Fibroblast of skin of abdomen (primary cell): ENCODE results near the gene AKT3.
A peak's percentile ranks its signal among the peaks of the same experiment; 100 is the strongest.
"Not testable (repeated sequence)": the region's sequence is repeated elsewhere in the genome, so short reads cannot be mapped to it uniquely, and the experiment has no call there.

ENCODE experiments used
- DNase-seq: peaks from one replicate; pipeline ENCODE4 v3.0.0-alpha.2; 2013

The AKT3 gene

DNA sequence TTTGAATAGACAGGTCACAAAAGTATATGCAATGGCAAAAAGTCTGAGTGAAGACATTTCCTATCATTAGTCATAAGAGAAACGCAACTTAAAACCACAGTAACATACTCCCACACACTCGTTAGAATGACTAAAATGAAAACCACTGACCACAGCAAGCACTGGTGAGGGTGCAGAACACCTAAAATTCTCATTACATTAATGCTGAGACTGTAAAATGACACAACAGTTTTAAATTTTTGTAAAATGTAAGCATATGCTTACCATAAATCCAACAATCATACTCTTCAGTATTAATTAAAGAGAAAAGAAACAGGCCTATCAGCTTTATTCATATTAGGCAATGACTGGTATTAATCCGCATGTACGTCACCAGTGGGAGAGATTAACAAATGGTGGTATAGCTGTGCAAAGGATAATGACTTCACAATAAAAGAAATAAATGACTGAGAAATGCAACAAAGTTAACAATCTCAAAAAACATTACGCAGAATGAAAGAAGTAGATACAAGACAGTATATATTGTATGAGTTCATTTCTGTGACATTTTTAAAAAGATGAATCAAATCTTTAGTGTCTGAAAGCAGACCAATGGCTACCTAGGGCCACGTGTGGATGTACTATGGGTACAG, 253.5 kb downstream of the AKT3 start:
- peak; percentile 98 for DNase-seq

DNA sequence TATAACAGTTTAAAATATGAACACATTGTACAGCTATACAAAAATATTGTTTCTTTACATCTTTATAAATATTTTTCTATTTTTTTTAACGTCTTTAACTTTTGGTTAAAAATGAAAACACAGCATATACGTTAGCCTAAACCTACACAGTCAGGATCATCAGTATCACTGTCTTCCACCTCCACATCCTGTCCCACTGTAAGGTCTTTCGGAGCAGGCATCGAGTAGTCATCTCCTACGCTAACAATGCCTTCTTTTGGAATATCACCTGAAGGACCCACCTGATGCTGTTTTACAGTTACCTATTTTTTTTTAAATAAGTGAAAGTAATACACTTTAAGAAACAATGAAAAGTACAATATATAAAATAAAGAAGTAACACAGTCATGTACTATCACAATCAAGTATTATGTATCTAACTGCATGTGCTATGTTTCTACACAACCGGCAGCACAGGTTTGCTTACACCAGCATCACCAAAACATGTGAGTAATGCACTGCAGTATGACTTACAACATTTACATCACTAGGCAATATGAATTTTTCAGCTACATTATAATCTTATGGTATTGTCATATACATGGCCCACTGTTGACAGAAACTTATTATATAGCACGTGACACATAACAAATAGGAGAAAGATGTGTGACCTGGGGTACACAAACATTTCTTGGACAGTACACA, 254.4 kb downstream of the AKT3 start:
- DNase-seq, result no peak

DNA sequence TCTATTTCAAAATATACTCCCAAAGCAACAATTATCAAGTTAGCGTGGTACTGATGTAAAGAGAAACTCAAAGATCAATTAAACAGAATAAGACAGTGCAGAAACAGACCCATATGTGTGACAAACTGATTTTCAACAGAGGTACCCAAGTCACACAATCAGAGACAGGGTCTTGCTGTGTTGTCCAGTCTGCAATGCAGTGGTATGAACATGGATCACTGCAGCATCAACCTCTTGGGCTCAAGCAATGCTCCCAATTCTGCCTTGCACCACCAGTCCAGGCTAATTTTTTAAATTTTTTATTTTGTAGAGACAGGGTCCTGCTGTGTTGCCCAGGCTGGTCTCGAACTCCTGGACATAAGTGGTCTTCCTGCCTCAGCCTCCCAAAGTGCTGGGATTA, 255.6 kb downstream of the AKT3 start:
- DNase-seq, result no peak

DNA sequence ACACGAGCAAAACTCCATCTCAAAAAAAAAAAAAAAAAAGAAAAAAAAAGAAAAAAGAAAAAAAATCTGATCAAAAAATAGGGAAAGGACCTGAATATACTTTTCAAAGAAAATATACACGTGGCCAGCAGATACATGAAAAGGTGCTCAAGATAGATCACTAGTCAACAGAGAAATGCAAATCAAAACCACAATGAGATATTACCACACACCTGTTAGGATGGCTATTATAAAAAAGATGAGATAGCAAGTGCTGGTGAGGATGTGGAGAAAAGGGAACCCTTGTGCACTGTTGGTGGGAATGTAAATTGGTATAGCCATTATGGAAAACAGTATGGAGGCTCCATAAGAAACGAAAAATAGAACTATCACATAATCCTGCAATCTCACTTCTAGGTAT, 260.8 kb downstream of the AKT3 start:
- DNase-seq, result not testable (repeated sequence)

DNA sequence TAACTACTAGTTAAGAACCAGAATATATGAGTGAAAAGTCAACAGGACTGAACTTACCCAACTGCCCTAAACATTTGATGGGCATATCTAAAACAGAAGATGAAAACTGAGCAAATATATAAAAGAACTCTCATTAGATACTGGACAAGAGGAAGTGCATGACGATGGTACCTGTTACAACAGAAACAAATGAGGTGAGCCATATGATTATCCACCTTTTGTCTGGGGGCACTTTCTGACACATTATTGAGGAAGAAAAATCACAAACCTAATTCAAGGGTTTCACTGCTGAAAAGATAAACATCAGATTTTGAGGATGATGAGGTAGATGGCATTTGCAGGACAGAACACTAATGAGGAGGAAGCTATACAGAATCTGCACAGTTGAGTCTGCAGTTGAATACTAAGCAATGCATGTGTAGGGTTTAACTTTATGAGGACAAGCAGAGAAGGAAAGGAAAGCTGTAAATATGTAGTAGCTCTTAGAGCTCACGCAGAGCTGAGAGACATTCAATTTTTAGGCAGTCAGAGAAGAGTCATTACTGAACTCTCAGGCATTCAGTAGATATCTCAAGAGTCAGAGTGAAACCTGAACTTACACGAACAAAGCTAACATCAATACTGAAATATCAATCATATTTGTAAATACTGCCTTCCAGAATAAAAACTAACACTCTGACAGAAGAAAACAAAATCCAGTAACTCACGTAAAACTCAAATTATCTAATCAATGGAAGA, 262.1 kb downstream of the AKT3 start:
- DNase-seq, result no peak

DNA sequence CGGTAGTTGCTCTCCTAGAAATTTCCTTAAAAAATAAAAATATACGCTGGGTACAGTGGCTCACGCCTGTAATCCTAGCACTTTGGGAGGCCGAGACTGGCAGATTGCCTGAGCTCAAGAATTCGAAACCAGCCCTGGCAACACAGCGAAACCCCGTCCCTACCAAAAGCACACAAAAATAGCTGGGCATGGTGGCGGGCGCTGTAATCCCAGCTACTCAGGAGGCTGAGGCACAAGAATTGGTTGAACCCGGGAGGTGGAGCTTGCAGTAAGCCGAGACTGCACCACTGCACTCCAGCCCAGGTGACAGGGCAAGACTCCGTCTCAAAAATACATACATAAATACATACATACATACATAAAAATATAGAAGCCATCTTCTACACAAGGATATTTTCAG, 262.8 kb downstream of the AKT3 start:
- DNase-seq, result no peak

DNA sequence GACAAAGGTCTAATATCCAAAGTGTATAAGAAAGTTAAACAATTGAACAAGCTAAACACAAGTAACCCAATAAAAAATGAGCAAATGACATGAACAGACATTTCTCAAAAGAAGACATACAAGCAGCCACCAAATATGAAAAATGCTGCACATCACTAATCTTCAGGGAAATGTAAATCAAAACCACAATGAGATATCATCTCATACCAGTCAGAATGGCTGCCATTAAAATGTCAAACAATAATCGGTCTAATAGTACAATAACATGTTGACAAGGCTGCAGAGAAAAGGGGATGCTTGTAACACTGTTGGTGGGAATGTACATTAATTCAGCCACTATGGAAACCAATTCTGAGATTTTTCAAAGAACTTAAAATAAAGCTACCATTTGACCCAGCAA, 264.1 kb downstream of the AKT3 start:
- DNase-seq, result no peak

DNA sequence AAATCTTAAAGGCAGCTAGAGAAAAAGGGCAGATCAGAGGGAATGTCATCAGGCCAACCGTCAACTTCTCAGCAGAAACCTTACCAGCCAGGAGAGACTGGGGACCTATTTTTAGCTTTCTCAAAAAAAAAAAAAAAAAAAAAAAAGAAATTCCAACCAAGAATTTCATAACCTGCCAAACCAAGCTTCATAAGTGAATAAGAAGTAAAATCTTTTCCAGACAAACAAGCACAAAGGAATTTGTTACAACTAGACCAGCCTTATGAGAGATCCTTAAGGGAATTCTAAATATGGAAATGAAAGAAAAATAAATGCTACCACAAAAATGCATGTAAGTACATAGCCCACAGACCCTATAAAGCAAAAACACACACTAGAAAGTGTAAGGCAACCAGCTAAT, 267.7 kb downstream of the AKT3 start:
- peak; percentile 61 for DNase-seq

DNA sequence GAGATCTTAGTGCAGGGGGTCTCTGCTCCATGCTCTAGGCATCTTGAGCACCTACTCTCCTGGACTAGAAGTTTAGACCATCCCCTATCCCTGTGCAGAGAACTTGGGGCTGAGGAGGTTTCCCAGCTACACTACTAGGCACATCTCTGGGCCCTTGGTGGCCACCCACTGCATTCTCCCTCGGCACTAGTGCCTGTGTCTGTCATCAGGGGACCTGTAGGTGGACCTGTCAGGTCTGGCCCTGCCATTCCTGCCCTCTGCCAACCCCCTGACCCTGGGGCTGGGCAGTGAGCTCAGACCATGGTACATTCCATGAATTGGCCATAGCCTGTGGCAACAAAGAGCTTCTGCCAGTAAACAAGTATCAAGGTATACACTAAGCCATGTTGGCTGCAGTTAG, 269.1 kb downstream of the AKT3 start:
- DNase-seq, result no peak

DNA sequence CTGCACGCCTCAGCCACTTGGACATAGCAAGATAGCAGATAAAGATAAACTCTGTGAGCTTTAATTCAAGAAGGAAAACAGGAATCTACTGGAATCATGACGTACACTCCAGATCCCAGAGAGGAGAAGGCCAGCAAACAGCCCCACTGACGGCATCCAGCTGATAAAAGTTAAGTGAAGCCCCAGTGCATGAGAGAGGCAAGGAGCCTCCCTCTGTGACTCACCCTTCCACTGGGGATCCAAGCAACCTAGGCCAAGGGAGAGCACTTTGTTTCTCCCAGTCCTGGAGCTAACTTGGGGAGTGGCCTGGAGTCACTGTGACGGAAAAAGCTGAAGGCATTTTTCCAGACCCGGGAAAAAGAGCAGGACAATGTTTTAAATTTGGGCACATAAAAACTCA, 270.0 kb downstream of the AKT3 start:
- DNase-seq, result no peak

DNA sequence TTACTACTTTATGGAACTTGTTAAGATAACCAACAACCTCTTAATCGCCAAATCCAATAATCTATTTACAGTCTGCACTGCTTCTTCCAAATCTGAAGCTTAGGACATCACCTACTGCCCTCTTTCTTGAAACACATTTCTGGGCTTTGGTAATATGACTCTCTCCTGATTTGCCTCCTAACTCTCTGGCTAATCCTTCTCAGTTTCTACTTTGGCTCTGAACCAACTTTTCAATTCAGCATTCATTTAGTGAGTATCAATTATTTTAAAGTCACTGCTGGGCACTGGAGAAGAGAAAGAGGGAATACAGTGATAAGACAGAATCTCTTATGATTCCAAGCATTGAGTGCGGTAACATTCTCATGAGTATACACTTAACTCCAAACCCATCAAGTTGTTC, 275.0 kb downstream of the AKT3 start:
- peak; percentile 13 for DNase-seq

DNA sequence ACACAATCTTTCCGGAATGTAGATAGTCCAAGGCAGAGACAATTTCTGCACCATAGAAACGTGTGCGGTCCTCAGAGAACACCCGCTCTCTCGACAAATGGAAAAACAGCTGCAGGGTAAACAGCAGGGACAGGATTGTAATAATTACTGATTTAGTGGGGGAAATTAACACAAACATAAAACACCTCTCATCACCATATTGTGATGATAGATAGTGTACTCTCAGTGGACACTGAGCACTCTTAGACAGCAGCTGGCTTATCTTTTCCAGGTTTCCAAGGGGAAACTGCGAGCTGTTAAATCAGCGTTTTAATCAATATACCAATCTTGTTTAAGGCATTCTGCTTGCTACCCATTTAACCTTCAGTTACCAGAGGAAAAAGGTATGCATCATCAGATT, 277.1 kb downstream of the AKT3 start:
- no peak for DNase-seq

DNA sequence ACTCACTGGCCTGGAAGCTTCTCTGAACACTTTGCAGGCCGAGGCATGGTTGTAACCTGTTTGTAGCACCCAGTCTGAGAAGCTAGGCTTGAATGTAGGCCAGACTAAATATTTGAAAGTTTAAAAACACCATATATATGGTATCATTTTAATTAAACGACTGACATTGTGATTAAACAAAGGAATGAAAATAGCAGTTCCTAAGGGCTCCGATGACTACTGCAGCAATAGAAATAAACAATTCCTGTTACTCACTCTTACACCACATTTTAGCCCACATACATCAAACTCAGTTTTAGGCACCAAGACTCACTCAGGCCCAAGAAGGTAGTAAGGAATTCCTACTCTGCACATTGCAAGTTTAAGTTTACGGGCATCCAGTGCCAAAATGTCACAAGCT, 281.2 kb downstream of the AKT3 start:
- DNase-seq, result peak; percentile 34

DNA sequence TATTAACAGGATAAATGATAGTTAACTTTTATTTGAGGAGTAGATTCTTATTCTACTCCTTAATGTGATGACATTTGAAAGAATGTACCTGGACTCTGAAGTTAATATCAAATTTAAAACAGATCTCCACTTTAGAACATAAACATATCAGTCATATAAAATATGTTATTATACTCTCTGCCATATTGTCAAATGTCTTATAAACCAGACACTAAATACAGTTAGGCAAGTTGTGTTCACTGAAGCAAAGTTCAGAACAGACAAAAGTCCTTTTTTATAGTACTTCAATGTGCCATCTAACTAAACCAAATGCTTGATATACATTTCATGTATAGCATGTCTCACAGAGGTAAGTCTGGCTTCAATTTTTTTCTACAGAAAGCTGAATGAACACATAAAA, 285.2 kb downstream of the AKT3 start:
- DNase-seq, result no peak

DNA sequence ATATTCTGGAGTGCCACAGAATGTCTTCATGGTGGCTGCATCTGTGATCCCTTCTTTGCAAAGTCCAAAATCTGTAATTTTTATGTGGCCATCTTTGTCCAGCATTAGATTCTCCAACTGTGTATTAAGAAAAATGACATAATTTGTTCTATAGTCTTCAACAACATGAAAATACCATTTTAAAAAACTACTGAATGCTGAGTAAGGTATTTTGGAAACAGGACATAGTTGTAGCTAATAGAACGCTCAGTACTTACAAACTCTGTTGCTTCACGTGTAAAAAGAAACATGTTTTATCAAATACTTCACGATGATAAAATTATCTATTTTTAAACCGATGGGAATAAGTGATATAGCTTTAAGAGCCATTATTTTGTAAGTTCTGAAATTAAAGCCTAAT, 286.3 kb downstream of the AKT3 start:
- no peak for DNase-seq

DNA sequence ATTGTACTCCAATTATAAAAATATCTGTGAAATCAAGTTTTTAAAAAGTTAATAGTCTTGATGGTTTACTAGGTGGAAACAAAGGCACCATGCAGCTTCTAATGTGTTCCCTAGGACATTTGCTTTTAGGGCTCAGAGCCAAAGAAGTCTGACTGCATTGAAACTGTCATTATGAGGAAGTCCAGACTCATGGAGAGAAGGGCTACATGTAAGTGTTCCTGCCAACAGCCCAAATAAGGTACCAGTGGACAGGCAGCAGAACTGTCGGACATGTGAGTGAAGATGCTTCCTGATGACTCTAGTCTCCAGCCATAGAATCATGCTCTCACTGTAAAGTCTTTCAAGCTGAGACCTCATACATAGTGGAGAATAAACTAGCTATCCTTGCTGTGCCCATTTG, 287.6 kb downstream of the AKT3 start:
- no peak for DNase-seq

DNA sequence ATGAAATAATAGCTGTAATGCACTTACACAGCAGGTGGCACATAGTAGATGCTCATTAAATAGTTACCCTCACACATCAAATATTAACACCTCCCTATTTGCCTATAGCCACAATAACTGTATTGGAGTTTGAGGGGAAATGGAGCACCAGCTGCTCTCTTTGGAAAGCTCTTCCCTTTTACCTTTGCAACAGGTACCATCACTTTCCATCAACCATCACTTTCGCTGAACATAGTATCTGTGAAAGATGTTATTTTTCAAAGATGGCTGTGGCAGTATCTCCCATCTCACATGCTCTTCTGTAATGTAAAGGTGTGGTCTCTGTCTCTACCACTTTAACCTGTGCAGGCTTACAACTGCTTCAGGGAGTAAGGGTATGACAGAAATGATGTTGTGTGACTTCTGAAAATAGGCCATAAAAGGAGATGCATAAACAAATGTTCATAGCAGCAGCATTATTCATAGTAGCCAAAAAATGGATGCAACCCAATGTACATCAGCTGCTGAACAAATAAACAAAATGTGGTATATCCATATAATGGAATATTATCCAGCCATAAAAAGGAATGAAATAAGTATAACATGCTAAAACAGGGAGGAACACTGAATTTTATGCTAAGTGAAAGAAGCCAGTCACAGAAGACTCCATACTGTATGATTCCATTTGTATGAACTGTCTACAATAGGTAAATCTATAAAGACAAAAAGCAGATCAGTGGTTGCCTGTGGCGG, 288.3 kb downstream of the AKT3 start:
- DNase-seq, result no peak

DNA sequence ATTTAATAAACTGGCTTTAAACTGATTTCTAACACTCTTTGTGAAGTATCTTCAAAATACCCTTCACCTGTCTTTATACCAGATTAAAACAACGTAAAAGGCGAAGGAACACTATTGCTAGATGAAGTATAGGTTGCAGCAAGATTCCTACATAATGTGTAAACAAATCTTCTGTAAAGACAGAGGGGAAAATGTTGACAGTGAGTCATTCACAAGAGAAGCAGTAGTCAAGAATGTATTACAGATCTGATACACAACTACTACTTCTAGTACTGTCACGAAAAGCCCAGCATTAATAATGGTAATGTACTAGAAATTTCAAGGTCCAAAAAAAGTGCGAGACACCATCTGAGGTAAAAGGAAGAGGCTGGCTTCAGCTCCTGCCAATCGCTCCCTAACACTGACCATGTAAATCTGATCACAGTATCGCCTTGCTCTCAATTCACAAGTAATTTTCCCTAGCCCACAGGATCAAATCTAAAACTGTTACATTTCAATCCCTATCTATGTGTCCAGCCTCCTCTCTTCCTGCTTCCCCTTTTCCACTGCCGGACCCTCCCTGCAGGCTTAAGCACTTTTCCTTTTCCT, 290.4 kb downstream of the AKT3 start:
- peak; percentile 23 for DNase-seq

DNA sequence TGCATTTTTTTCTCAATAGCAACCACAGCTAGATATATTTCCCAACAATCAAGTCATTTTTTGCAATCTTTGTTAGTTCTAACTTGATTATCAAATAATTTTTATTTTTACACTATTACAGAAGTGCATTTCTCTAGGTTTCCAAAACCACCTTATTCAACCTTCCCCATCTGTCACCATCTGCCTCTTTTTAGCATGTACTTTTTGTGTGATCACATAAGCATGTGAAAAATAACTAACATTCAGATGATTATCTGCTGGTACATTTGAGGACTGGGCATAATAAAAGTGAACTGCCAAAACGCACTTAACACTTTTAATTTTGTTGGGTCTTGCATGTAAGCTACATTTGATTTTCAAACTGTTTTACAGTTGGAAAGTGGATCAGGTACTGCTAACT, 291.5 kb downstream of the AKT3 start:
- no peak for DNase-seq

DNA sequence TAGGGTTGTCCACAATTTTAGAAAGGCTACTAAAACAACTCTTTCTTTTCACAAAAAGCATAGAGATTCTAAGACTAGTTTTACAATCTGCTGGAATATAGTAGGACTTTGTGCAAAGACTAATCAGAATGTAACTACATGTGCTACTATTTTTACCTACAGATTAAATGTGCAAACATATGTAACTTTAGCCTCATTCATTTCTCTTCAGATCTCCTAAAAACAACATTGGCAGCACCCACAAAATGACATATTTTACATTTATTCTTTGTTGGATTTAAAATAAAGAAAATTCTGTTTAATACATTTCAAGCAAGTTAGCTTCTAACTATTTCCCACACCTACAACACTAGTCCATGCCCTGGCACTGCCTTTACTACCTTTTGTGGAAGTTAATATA, 292.2 kb downstream of the AKT3 start:
- no peak for DNase-seq

DNA sequence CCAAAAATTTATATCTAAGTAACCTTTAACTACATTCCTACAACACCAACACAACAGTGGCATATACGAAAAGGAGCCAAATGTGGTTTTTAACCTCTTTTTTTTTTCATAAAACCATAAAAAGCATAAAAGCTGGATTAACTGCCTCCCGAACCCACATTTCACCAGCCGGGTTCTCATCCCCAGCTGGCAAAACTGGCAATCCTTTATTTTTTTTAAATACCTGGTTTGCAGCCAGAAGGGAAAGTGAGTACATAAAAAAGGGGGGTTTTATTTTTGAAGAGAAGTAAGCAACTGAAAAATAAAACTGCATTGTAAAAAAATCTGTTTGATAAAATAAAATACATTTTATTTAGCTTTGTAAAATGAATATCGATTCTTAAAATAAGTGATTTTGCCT, 295.4 kb downstream of the AKT3 start:
- no peak for DNase-seq

DNA sequence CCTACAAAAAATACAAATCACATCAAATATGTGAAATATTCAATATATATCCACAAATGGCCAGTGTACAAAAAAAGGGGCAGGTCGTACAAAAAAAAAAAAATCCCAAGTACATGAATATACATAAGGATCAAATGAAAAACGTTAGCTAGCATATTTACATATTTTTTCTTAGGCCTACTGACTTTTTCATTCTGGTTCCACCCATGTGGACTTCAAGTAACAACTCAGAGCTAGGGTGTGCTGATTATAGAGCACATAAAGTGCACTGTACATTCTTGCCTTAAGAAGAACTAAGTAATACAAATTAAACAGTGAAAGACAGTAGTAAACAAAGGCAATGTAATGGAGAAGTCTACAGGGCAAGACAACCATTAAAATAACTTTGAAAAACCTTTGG, 297.0 kb downstream of the AKT3 start:
- DNase-seq, result no peak

DNA sequence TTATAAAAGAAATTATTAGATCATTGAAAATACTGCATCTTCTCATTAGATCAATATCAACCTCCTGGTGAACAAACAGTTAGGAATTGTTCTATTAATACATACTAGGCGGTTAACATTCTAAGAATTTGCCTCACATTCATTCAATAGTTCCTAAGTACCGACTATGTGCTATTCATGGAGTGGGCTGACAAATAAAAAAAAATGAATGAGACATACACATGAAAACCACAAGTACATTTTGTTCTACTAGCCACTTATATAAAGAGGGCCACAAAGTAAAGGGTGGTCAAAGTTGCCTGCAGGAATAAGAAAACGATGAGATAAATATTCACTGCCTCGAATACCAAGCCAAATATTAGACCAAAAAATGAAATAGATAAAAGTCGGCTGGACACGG, 299.8 kb downstream of the AKT3 start:
- DNase-seq, result peak; percentile 60
